ENCODE data around the gene SDK1. TPM values are rescaled to one million over a fixed set of nuclear protein-coding genes. Genes with fewer than 3 reads are reported as not detected.

The SDK1 gene
- total RNA-seq, 1 donor from 2014 or later, result 4.3 TPM

GRCh38 chr7:3950249-3950648 lies 649.2 kb downstream of the SDK1 start:
- H3K36me3 Mint-ChIP-seq (ENCODE audit: low read depth, unreplicated experiment), result no peaks in the 10 kb centered on the region

GRCh38 chr7:3951316-3952055 lies 650.4 kb downstream of the SDK1 start:
- Mint-ChIP-seq H3K9me3 (ENCODE audit: unreplicated experiment) (peaks cover 7% of the 10 kb centered on the region), H3K36me3 (ENCODE audit: low read depth, unreplicated experiment) (no peaks in the 10 kb centered on the region), H3K27ac (ENCODE audit: unreplicated experiment) (no peak overlapping the region)

More at GRCh38 chr7:3950249-3950648, 649.2 kb downstream of the SDK1 start:
- Mint-ChIP-seq H3K4me1 (ENCODE audit: unreplicated experiment) (no peaks in the 10 kb centered on the region), H3K27ac (ENCODE audit: unreplicated experiment) (no peak overlapping the region), H3K4me3 (ENCODE audit: unreplicated experiment) (no peak overlapping the region), H3K27me3 (ENCODE audit: unreplicated experiment) (no peaks in the 10 kb centered on the region), H3K9me3 (ENCODE audit: unreplicated experiment) (peaks cover 8% of the 10 kb centered on the region)
- TF ChIP-seq, protein P1, sequence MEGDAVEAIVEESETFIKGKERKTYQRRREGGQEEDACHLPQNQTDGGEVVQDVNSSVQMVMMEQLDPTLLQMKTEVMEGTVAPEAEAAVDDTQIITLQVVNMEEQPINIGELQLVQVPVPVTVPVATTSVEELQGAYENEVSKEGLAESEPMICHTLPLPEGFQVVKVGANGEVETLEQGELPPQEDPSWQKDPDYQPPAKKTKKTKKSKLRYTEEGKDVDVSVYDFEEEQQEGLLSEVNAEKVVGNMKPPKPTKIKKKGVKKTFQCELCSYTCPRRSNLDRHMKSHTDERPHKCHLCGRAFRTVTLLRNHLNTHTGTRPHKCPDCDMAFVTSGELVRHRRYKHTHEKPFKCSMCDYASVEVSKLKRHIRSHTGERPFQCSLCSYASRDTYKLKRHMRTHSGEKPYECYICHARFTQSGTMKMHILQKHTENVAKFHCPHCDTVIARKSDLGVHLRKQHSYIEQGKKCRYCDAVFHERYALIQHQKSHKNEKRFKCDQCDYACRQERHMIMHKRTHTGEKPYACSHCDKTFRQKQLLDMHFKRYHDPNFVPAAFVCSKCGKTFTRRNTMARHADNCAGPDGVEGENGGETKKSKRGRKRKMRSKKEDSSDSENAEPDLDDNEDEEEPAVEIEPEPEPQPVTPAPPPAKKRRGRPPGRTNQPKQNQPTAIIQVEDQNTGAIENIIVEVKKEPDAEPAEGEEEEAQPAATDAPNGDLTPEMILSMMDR (IDR thresholded peaks at IDR 0.05; ENCODE audit: unreplicated experiment), result no peak
- no peak for DNase-seq (ENCODE audit: low spot score)

GRCh38 chr7:3953133-3953532 lies 652.1 kb downstream of the SDK1 start:
- no peak for DNase-seq (ENCODE audit: low spot score)
- Mint-ChIP-seq H3K36me3 (ENCODE audit: low read depth, unreplicated experiment) (no peaks in the 10 kb centered on the region), H3K4me1 (ENCODE audit: unreplicated experiment) (no peaks in the 10 kb centered on the region), H3K4me3 (ENCODE audit: unreplicated experiment) (no peak overlapping the region), H3K27me3 (ENCODE audit: unreplicated experiment) (no peaks in the 10 kb centered on the region), H3K9me3 (ENCODE audit: unreplicated experiment) (peaks cover 7% of the 10 kb centered on the region), H3K27ac (ENCODE audit: unreplicated experiment) (no peak overlapping the region)
- TF ChIP-seq, protein P1 (IDR thresholded peaks at IDR 0.05; ENCODE audit: unreplicated experiment), result no peak

More at GRCh38 chr7:3951316-3952055, 650.4 kb downstream of the SDK1 start:
- no peak overlapping the region for H3K4me3 Mint-ChIP-seq (ENCODE audit: unreplicated experiment)
- no peaks in the 10 kb centered on the region for H3K4me1 Mint-ChIP-seq (ENCODE audit: unreplicated experiment)
- no peak for DNase-seq (ENCODE audit: low spot score)
- TF ChIP-seq, protein P1 (IDR thresholded peaks at IDR 0.05; ENCODE audit: unreplicated experiment), result no peak
- no peaks in the 10 kb centered on the region for H3K27me3 Mint-ChIP-seq (ENCODE audit: unreplicated experiment)

DNA sequence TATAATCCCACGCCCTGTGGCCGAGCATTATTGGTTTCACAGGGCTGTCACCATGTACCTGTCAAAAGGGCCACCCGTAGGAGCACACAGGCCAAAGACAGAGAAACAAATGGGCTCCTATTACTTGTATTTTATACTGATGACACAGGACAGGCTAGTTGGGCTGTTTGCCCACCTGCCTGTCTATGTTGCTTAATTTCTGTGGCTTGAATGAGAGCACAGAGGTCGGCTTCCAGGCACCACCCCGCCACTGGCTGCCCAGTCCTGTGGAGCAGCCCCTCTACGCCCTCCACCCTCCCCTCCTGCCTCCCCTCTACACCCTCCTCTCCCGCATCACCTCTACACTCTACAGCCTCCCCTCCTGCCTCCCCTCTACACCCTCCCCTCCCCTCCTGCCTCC lies 652.9 kb downstream of the SDK1 start:
- H3K27ac Mint-ChIP-seq (ENCODE audit: unreplicated experiment), result no peak overlapping the region
- no peaks in the 10 kb centered on the region for H3K36me3 Mint-ChIP-seq (ENCODE audit: low read depth, unreplicated experiment)
- TF ChIP-seq, protein P1 (IDR thresholded peaks at IDR 0.05; ENCODE audit: unreplicated experiment), result no peak
- H3K4me1 Mint-ChIP-seq (ENCODE audit: unreplicated experiment), result no peaks in the 10 kb centered on the region
- H3K27me3 Mint-ChIP-seq (ENCODE audit: unreplicated experiment), result no peaks in the 10 kb centered on the region
- no peak for DNase-seq (ENCODE audit: low spot score)
- H3K9me3 Mint-ChIP-seq (ENCODE audit: unreplicated experiment), result peaks cover 7% of the 10 kb centered on the region
- no peak overlapping the region for H3K4me3 Mint-ChIP-seq (ENCODE audit: unreplicated experiment)

GRCh38 chr7:3955026-3955425 lies 654.0 kb downstream of the SDK1 start:
- no peak for DNase-seq (ENCODE audit: low spot score)
- Mint-ChIP-seq H3K9me3 (ENCODE audit: unreplicated experiment) (no peaks in the 10 kb centered on the region), H3K4me3 (ENCODE audit: unreplicated experiment) (no peak overlapping the region), H3K27ac (ENCODE audit: unreplicated experiment) (no peak overlapping the region), H3K4me1 (ENCODE audit: unreplicated experiment) (no peaks in the 10 kb centered on the region), H3K36me3 (ENCODE audit: low read depth, unreplicated experiment) (no peaks in the 10 kb centered on the region), H3K27me3 (ENCODE audit: unreplicated experiment) (no peaks in the 10 kb centered on the region)
- TF ChIP-seq, protein P1 (IDR thresholded peaks at IDR 0.05; ENCODE audit: unreplicated experiment), result no peak

All from endothelial cell (in vitro differentiated cells).